ENCODE measurements around the gene PRLR.

GRCh38 chr5:35125746-35126145, 104.5 kb downstream of the PRLR start:
- TF ChIP-seq FOXK2 (IDR thresholded peaks at IDR 0.05) = no peak
- no peak for TF ChIP-seq BHLHE40 (IDR thresholded peaks at IDR 0.05; ENCODE audit: borderline replicate concordance)
- no peak for TF ChIP-seq SP1 (IDR thresholded peaks at IDR 0.05)
- no peak for TF ChIP-seq SUZ12 (IDR thresholded peaks at IDR 0.05)
